ENCODE data around the gene RARG.
"Not testable (repeated sequence)": the region's sequence is repeated elsewhere in the genome, so short reads cannot be mapped to it uniquely, and the experiment has no call there.

The RARG gene

GRCh38 chr12:53173085-53173715 lies 58.8 kb downstream of the RARG start:
- Mint-ChIP-seq H3K4me3 (no peak overlapping the region), H3K4me1 (ENCODE audit: low read depth) (peaks cover 4% of the 10 kb centered on the region), H3K36me3 (ENCODE audit: low read depth) (peaks cover 5% of the 10 kb centered on the region), H3K9me3 (no peaks in the 10 kb centered on the region), H3K27ac (no peak overlapping the region), H3K27me3 (ENCODE audit: low read depth) (no peaks in the 10 kb centered on the region)

GRCh38 chr12:53172352-53172751 lies 59.7 kb downstream of the RARG start:
- Mint-ChIP-seq H3K9me3 (no peaks in the 10 kb centered on the region), H3K4me3 (no peak overlapping the region), H3K27me3 (ENCODE audit: low read depth) (no peaks in the 10 kb centered on the region), H3K27ac (no peak overlapping the region), H3K36me3 (ENCODE audit: low read depth) (peaks cover 5% of the 10 kb centered on the region), H3K4me1 (ENCODE audit: low read depth) (peaks cover 4% of the 10 kb centered on the region)

- no peak overlapping the region for H3K4me3 Mint-ChIP-seq
- peaks cover 5% of the 10 kb centered on the region for H3K36me3 Mint-ChIP-seq (ENCODE audit: low read depth)
- H3K4me1 Mint-ChIP-seq (ENCODE audit: low read depth): peaks cover 4% of the 10 kb centered on the region
- no peak overlapping the region for H3K27ac Mint-ChIP-seq
- no peaks in the 10 kb centered on the region for H3K9me3 Mint-ChIP-seq
- H3K27me3 Mint-ChIP-seq (ENCODE audit: low read depth): no peaks in the 10 kb centered on the region
These were observed 60.2 kb downstream of the RARG start for GRCh38 chr12:53171725-53172329.

GRCh38 chr12:53170876-53171724 lies 60.9 kb downstream of the RARG start:
- H3K27ac Mint-ChIP-seq: no peak overlapping the region
- no peaks in the 10 kb centered on the region for H3K9me3 Mint-ChIP-seq
- H3K4me1 Mint-ChIP-seq (ENCODE audit: low read depth): peaks cover 4% of the 10 kb centered on the region

GRCh38 chr12:53170215-53170614 lies 61.8 kb downstream of the RARG start:
- Mint-ChIP-seq H3K27me3 (ENCODE audit: low read depth) (no peaks in the 10 kb centered on the region), H3K4me1 (ENCODE audit: low read depth) (peaks cover 4% of the 10 kb centered on the region), H3K4me3 (no peak overlapping the region), H3K27ac (no peak overlapping the region), H3K36me3 (ENCODE audit: low read depth) (peaks cover 5% of the 10 kb centered on the region), H3K9me3 (no peaks in the 10 kb centered on the region)

More at GRCh38 chr12:53170876-53171724, 60.9 kb downstream of the RARG start:
- Mint-ChIP-seq H3K27me3 (ENCODE audit: low read depth) (no peaks in the 10 kb centered on the region), H3K36me3 (ENCODE audit: low read depth) (peaks cover 5% of the 10 kb centered on the region), H3K4me3 (no peak overlapping the region)

- Mint-ChIP-seq H3K27me3 (ENCODE audit: low read depth) (no peaks in the 10 kb centered on the region), H3K9me3 (no peaks in the 10 kb centered on the region), H3K4me3 (no peak overlapping the region), H3K36me3 (ENCODE audit: low read depth) (peaks cover 5% of the 10 kb centered on the region), H3K27ac (no peak overlapping the region), H3K4me1 (ENCODE audit: low read depth) (no peaks in the 10 kb centered on the region)
These were observed 62.4 kb downstream of the RARG start for GRCh38 chr12:53169644-53170043.

GRCh38 chr12:53166837-53167236 lies 65.2 kb downstream of the RARG start:
- Mint-ChIP-seq H3K4me1 (ENCODE audit: low read depth) (no peaks in the 10 kb centered on the region), H3K36me3 (ENCODE audit: low read depth) (peaks cover 5% of the 10 kb centered on the region), H3K27me3 (ENCODE audit: low read depth) (no peaks in the 10 kb centered on the region), H3K9me3 (no peaks in the 10 kb centered on the region), H3K4me3 (no peak overlapping the region), H3K27ac (no peak overlapping the region)

GRCh38 chr12:53163008-53163407 lies 69.0 kb downstream of the RARG start:
- H3K36me3 Mint-ChIP-seq (ENCODE audit: low read depth); H3K9me3 Mint-ChIP-seq; H3K27me3 Mint-ChIP-seq (ENCODE audit: low read depth); H3K27ac Mint-ChIP-seq; H3K4me3 Mint-ChIP-seq: not testable (repeated sequence)
- peaks cover 10% of the 10 kb centered on the region for H3K4me1 Mint-ChIP-seq (ENCODE audit: low read depth)

- Mint-ChIP-seq H3K9me3 (no peaks in the 10 kb centered on the region), H3K4me3 (no peak overlapping the region), H3K4me1 (ENCODE audit: low read depth) (peaks cover 10% of the 10 kb centered on the region), H3K36me3 (ENCODE audit: low read depth) (peaks cover 3% of the 10 kb centered on the region), H3K27ac (no peak overlapping the region), H3K27me3 (ENCODE audit: low read depth) (no peaks in the 10 kb centered on the region)
These were observed 70.7 kb downstream of the RARG start for GRCh38 chr12:53161119-53161911.

GRCh38 chr12:53160673-53161072 lies 71.3 kb downstream of the RARG start:
- Mint-ChIP-seq H3K4me1 (ENCODE audit: low read depth) (peaks cover 10% of the 10 kb centered on the region), H3K4me3 (no peak overlapping the region), H3K27me3 (ENCODE audit: low read depth) (no peaks in the 10 kb centered on the region), H3K9me3 (no peaks in the 10 kb centered on the region), H3K27ac (no peak overlapping the region), H3K36me3 (ENCODE audit: low read depth) (peaks cover 3% of the 10 kb centered on the region)

Data from T-helper 1 cell treated with Interleukin-12 subunit alpha and Interleukin-12 subunit beta and Interleukin-4 antibody, amounts not matched to agents 30 μg/mL and 1 μg/mL, for 36 hours (primary cell).